Measurements from ENCODE around the gene USP8.

Gene USP8

DNA sequence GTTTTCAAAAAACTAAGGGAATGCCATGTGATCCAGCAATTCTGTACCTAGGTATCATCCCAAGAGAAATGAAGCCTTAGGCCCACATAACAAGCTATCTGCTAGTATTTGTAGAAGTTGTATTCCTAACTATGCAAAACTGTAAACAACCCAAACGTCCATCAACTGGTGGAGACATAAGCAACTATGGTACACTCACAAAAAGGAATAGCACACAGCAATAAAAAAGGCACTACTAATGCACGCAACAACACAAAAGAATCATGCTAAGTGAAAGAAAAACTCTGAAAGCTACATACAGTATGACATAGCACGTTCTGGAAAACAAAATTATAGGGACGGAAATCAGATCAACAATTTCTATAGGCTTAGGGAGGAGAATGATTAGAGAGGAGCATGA lies 107.0 kb downstream of the USP8 start:
- TF ChIP-seq CTCF (IDR thresholded peaks at IDR 0.05) = no peak
- no peaks in the 10 kb centered on the region for H3K27me3 ChIP-seq
- no peak overlapping the region for H3K27ac ChIP-seq
- no peaks in the 10 kb centered on the region for H3K9me3 ChIP-seq
- intact Hi-C loops (cut with DNase I; ENCODE audit: low total_unique reads) = no loop called here
- H3K4me1 ChIP-seq = no peaks in the 10 kb centered on the region
- H3K36me3 ChIP-seq = no peaks in the 10 kb centered on the region
- H3K4me3 ChIP-seq = no peak overlapping the region
- DNase-seq = no peak

GRCh38 chr15:50531766-50532165 lies 107.6 kb downstream of the USP8 start:
- DNase-seq = no peak
- Histone ChIP-seq H3K4me3 (no peak overlapping the region), H3K4me1 (no peaks in the 10 kb centered on the region), H3K27me3 (no peaks in the 10 kb centered on the region), H3K27ac (no peak overlapping the region), H3K9me3 (no peaks in the 10 kb centered on the region), H3K36me3 (no peaks in the 10 kb centered on the region)
- intact Hi-C loops (cut with DNase I; ENCODE audit: low total_unique reads) = no loop called here
- no peak for TF ChIP-seq CTCF (IDR thresholded peaks at IDR 0.05)

- intact Hi-C loops (cut with DNase I; ENCODE audit: low total_unique reads) = no loop called here
- H3K27me3 ChIP-seq = no peaks in the 10 kb centered on the region
- TF ChIP-seq CTCF (IDR thresholded peaks at IDR 0.05) = no peak
- no peaks in the 10 kb centered on the region for H3K4me1 ChIP-seq
- H3K4me3 ChIP-seq = no peak overlapping the region
- H3K27ac ChIP-seq = no peak overlapping the region
- H3K36me3 ChIP-seq = no peaks in the 10 kb centered on the region
- DNase-seq = no peak
- no peaks in the 10 kb centered on the region for H3K9me3 ChIP-seq
Measured at GRCh38 chr15:50542887-50543210, 118.6 kb downstream of the USP8 start.

DNA sequence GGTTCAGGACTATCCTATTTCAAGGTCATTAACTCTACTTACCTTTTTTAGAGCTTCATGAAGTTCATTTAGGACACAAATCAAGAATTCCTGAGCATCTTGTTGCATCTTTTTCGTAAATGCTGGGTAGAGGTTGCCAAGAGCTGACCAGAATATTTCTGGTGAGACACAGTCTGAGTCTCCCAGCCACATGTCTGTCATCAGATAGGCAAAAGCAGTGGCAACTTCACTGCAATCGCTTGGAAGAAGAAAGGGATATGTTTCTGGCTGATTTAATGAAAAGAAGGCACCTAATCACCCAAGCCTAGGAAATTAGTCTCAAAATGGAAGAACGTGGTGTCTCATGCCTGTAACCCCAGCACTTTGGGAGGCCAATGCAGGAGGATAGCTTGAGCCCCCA lies 119.4 kb downstream of the USP8 start:
- TF ChIP-seq CTCF (IDR thresholded peaks at IDR 0.05) = no peak
- H3K36me3 ChIP-seq = no peaks in the 10 kb centered on the region
- no peak overlapping the region for H3K4me3 ChIP-seq
- intact Hi-C loops (cut with DNase I; ENCODE audit: low total_unique reads) = no loop called here
- H3K9me3 ChIP-seq = no peaks in the 10 kb centered on the region
- no peaks in the 10 kb centered on the region for H3K4me1 ChIP-seq
- no peak for DNase-seq
- H3K27me3 ChIP-seq = no peaks in the 10 kb centered on the region
- H3K27ac ChIP-seq = no peak overlapping the region

GRCh38 chr15:50544368-50544767 lies 120.2 kb downstream of the USP8 start:
- Histone ChIP-seq H3K4me1 (no peaks in the 10 kb centered on the region), H3K27ac (no peak overlapping the region), H3K4me3 (no peak overlapping the region), H3K27me3 (no peaks in the 10 kb centered on the region), H3K9me3 (no peaks in the 10 kb centered on the region), H3K36me3 (no peaks in the 10 kb centered on the region)
- no peak for DNase-seq
- TF ChIP-seq CTCF (IDR thresholded peaks at IDR 0.05) = no peak
- intact Hi-C loops (cut with DNase I; ENCODE audit: low total_unique reads) = no loop called here

GRCh38 chr15:50546566-50546965 lies 122.4 kb downstream of the USP8 start, which contains the start of gene USP50:
Gene USP50 (minus strand): TSS chr15:50546666. CDS start chr15:50546525, 141 bp downstream.
- TF ChIP-seq CTCF (IDR thresholded peaks at IDR 0.05) = no peak
- Histone ChIP-seq H3K4me3 (no peak within 1 kb of the TSS), H3K9me3 (no peaks in the 10 kb centered on the region), H3K4me1 (no peaks in the 10 kb centered on the region), H3K27me3 (no peaks in the 10 kb centered on the region), H3K36me3 (no peaks in the 10 kb centered on the region), H3K27ac (no peak within 1 kb of the TSS)
- intact Hi-C loops (cut with DNase I; ENCODE audit: low total_unique reads) = no loop called here
- no peak for DNase-seq

Data from tibial artery (tissue), 4 donors.